ENCODE measurements around the gene NXPE3.

DNA sequence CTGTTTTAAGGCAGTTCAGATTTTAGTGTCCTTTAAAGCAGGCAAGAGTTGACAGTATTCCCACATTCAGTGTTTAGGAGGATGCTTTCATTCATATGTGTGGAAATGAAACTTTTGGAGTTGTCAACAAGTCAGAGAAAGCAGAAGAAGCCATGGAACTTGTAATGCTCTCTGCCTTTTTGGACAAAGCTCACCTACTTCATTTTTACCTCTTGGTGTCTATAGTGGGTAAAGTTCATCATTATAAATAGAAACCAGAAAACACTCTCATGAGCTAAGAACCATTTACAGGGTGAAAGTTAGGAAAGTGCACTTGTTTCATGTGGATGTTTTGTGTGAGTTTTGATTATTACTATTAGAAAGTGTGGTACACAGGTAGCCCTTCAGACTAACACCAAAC, 61.1 kb downstream of the NXPE3 start:
- TF ChIP-seq, protein P1, sequence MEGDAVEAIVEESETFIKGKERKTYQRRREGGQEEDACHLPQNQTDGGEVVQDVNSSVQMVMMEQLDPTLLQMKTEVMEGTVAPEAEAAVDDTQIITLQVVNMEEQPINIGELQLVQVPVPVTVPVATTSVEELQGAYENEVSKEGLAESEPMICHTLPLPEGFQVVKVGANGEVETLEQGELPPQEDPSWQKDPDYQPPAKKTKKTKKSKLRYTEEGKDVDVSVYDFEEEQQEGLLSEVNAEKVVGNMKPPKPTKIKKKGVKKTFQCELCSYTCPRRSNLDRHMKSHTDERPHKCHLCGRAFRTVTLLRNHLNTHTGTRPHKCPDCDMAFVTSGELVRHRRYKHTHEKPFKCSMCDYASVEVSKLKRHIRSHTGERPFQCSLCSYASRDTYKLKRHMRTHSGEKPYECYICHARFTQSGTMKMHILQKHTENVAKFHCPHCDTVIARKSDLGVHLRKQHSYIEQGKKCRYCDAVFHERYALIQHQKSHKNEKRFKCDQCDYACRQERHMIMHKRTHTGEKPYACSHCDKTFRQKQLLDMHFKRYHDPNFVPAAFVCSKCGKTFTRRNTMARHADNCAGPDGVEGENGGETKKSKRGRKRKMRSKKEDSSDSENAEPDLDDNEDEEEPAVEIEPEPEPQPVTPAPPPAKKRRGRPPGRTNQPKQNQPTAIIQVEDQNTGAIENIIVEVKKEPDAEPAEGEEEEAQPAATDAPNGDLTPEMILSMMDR (IDR thresholded peaks at IDR 0.05; ENCODE audit: insufficient read depth, low read length), result no peak
- TF ChIP-seq SPI1 (IDR thresholded peaks at IDR 0.05; ENCODE audit: borderline replicate concordance, low read depth) (no peak), POLR2AphosphoS5 (IDR thresholded peaks at IDR 0.05; ENCODE audit: low read depth) (no peak)
- TF ChIP-seq, protein P2, sequence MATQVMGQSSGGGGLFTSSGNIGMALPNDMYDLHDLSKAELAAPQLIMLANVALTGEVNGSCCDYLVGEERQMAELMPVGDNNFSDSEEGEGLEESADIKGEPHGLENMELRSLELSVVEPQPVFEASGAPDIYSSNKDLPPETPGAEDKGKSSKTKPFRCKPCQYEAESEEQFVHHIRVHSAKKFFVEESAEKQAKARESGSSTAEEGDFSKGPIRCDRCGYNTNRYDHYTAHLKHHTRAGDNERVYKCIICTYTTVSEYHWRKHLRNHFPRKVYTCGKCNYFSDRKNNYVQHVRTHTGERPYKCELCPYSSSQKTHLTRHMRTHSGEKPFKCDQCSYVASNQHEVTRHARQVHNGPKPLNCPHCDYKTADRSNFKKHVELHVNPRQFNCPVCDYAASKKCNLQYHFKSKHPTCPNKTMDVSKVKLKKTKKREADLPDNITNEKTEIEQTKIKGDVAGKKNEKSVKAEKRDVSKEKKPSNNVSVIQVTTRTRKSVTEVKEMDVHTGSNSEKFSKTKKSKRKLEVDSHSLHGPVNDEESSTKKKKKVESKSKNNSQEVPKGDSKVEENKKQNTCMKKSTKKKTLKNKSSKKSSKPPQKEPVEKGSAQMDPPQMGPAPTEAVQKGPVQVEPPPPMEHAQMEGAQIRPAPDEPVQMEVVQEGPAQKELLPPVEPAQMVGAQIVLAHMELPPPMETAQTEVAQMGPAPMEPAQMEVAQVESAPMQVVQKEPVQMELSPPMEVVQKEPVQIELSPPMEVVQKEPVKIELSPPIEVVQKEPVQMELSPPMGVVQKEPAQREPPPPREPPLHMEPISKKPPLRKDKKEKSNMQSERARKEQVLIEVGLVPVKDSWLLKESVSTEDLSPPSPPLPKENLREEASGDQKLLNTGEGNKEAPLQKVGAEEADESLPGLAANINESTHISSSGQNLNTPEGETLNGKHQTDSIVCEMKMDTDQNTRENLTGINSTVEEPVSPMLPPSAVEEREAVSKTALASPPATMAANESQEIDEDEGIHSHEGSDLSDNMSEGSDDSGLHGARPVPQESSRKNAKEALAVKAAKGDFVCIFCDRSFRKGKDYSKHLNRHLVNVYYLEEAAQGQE (IDR thresholded peaks at IDR 0.05; ENCODE audit: insufficient replicate concordance, low read depth), result no peak

Measured in HL-60 (cell line).